C4-2B (cell line): ENCODE data around the gene ANKS1B.

Experiments
- H3K27ac ChIP-seq: fragments of 450-650 bp; 2 replicates; pipeline ENCODE4 v1.5.1; 2017
- CTCF ChIP-seq: fragments of 450-650 bp; conservative IDR thresholded peaks from 2 replicates; pipeline ENCODE4 v1.5.1; 2017; ENCODE audit warnings: mild to moderate bottlenecking
- ZFX ChIP-seq: fragments of 450-650 bp; IDR thresholded peaks from 2 replicates; pipeline ENCODE4 v1.6.1; 2017

Gene ANKS1B

GRCh38 chr12:98818239-98818638 is 1166.5 kb downstream of the ANKS1B start:
- TF ChIP-seq ZFX (no peak), CTCF (no peak)

GRCh38 chr12:98817742-98818141 is 1167.0 kb downstream of the ANKS1B start:
- TF ChIP-seq ZFX (no peak), CTCF (no peak)
- no peak overlapping the region for H3K27ac ChIP-seq

More at GRCh38 chr12:98818239-98818638, 1166.5 kb downstream of the ANKS1B start:
- H3K27ac ChIP-seq, result no peak overlapping the region

GRCh38 chr12:98816720-98817119 is 1168.0 kb downstream of the ANKS1B start:
- no peak for TF ChIP-seq ZFX
- TF ChIP-seq CTCF, result no peak
- no peak overlapping the region for H3K27ac ChIP-seq

GRCh38 chr12:98814254-98814653 is 1170.5 kb downstream of the ANKS1B start:
- H3K27ac ChIP-seq, result no peak overlapping the region
- TF ChIP-seq CTCF (no peak), ZFX (no peak)

GRCh38 chr12:98812225-98812624 is 1172.5 kb downstream of the ANKS1B start:
- TF ChIP-seq CTCF, result no peak
- TF ChIP-seq ZFX, result no peak
- H3K27ac ChIP-seq, result no peak overlapping the region

- H3K27ac ChIP-seq, result no peak overlapping the region
- no peak for TF ChIP-seq CTCF
Measured at GRCh38 chr12:98808243-98808875, 1176.4 kb downstream of the ANKS1B start.

GRCh38 chr12:98807187-98807586 is 1177.5 kb downstream of the ANKS1B start:
- no peak for TF ChIP-seq CTCF
- no peak for TF ChIP-seq ZFX
- H3K27ac ChIP-seq, result no peak overlapping the region
